ENCODE data around the gene PPP2R3A. TPM values are rescaled to one million over a fixed set of nuclear protein-coding genes. Genes with fewer than 3 reads are reported as not detected.
A peak's percentile ranks its signal among the peaks of the same experiment; 100 is the strongest.

Gene PPP2R3A
- total and polyA plus RNA-seq, 2 of the 4 experiments (the other 2 are of a cell fraction): 11.3 to 37.3 TPM

DNA sequence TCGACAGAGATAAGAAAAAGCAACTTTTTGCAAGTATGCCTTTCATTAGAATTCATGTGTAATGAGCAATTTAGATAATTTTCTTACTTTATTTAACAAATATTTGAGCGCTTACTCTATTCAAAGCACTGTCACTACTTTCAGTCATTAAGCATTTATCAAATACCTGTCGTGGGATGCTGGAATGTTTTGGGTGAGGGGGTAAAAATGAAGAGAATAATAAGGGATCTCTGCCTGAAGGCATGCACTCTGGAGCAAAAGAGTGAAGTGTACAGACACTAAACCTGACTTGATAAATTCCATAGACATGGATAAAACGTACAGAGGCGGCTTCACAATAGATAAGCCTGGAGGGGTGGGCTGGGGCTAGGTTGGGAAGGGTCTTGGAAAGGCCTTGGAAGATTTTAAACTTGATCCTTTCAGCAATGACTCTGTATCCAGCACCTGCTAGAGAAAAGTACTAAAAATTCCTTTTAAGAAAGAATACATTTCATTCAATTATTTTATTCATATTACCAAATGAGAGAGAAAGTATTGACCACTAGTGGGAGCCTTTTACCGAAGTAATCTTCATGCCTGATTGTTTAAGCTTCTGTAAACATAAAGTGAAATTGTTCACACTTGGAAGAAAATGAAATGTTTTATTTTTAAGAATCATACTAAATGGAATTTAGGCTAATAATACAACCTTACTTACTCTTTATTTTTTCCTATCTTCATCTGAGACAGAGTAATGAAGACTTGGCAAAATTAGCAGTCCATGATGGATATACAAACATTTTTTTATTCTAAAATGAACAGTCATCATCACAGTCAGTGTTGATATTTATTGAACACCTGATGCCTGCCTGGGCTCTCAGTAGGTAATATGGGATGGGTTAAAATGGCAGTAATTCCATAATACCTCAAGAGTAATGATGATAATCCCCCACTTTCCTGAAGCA lies 113.2 kb downstream of the PPP2R3A start:
- intact Hi-C loops (cut with micrococcal nuclease): loop anchor here (2.0 to 10.0 kb wide), 3 partner anchors 116 to 466 kb away; no protein-coding TSS in a partner anchor
- no peak overlapping the region for H4K5ac ChIP-seq (ENCODE audit: low read depth, low read length)
- TF ChIP-seq BHLHE40 (IDR thresholded peaks at IDR 0.05; ENCODE audit: low read depth, low read length) (no peak), POLR2A (IDR thresholded peaks at IDR 0.05; ENCODE audit: low read depth, low read length) (no peak), FOS (IDR thresholded peaks at IDR 0.05; ENCODE audit: low read depth, low read length) (no peak), SMC3 (IDR thresholded peaks at IDR 0.05; ENCODE audit: low read depth, low read length) (peak; percentile 36; the same call in 1 of the 2 replicates), RFX5 (IDR thresholded peaks at IDR 0.05; ENCODE audit: low read depth, low read length) (no peak), CEBPB (IDR thresholded peaks at IDR 0.05; ENCODE audit: low read depth, low read length) (no peak), MAFK (IDR thresholded peaks at IDR 0.05; ENCODE audit: low read depth, low read length) (no peak), RAD21 (IDR thresholded peaks at IDR 0.05; ENCODE audit: low read length) (peak; percentile 62)
- TF ChIP-seq, protein P1, sequence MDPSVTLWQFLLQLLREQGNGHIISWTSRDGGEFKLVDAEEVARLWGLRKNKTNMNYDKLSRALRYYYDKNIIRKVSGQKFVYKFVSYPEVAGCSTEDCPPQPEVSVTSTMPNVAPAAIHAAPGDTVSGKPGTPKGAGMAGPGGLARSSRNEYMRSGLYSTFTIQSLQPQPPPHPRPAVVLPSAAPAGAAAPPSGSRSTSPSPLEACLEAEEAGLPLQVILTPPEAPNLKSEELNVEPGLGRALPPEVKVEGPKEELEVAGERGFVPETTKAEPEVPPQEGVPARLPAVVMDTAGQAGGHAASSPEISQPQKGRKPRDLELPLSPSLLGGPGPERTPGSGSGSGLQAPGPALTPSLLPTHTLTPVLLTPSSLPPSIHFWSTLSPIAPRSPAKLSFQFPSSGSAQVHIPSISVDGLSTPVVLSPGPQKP (IDR thresholded peaks at IDR 0.05; ENCODE audit: borderline replicate concordance, low read depth, low read length): no peak
- TF ChIP-seq, protein P2, sequence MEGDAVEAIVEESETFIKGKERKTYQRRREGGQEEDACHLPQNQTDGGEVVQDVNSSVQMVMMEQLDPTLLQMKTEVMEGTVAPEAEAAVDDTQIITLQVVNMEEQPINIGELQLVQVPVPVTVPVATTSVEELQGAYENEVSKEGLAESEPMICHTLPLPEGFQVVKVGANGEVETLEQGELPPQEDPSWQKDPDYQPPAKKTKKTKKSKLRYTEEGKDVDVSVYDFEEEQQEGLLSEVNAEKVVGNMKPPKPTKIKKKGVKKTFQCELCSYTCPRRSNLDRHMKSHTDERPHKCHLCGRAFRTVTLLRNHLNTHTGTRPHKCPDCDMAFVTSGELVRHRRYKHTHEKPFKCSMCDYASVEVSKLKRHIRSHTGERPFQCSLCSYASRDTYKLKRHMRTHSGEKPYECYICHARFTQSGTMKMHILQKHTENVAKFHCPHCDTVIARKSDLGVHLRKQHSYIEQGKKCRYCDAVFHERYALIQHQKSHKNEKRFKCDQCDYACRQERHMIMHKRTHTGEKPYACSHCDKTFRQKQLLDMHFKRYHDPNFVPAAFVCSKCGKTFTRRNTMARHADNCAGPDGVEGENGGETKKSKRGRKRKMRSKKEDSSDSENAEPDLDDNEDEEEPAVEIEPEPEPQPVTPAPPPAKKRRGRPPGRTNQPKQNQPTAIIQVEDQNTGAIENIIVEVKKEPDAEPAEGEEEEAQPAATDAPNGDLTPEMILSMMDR (conservative IDR thresholded peaks at IDR 0.05; ENCODE audit: low read depth, low read length): peak; percentile 66
- H2AK5ac ChIP-seq (ENCODE audit: low read depth, low read length): no peak overlapping the region
- H2BK20ac ChIP-seq (ENCODE audit: low read depth, low read length): no peak overlapping the region
- no peaks in the 10 kb centered on the region; the same call in 1 of the 2 replicates for H3K9me3 ChIP-seq (ENCODE audit: control insufficient read depth, insufficient read depth, low read length)
- peaks cover 2% of the 10 kb centered on the region; the same call in 1 of the 2 replicates for H3K4me1 ChIP-seq (ENCODE audit: control insufficient read depth, insufficient read depth, low read length)
- no peak overlapping the region for H3K4me2 ChIP-seq (ENCODE audit: low read depth, low read length)
- no peak overlapping the region for H2BK120ac ChIP-seq (ENCODE audit: low read depth, low read length)
- no peaks in the 10 kb centered on the region for H3K27me3 ChIP-seq (ENCODE audit: control insufficient read depth, insufficient read depth, low read length)
- ChIA-PET CTCF (interaction anchor here (0.9 to 1.0 kb wide), 2 partner anchors 9 to 173 kb away, joined by 3 to 4 read pairs; no protein-coding TSS in a partner anchor), POLR2A (ENCODE audit: unreplicated experiment) (no interaction called here)
- H2BK15ac ChIP-seq (ENCODE audit: low read depth, low read length): no peak overlapping the region
- no peak overlapping the region for H4K91ac ChIP-seq (ENCODE audit: insufficient read depth, low read depth, low read length)
- H2AFZ ChIP-seq (replicated peaks; ENCODE audit: low read length, poor library complexity): no peak overlapping the region
- H2BK5ac ChIP-seq (ENCODE audit: low read depth, low read length, poor library complexity, severe bottlenecking): no peak overlapping the region
- H3K56ac ChIP-seq (ENCODE audit: extremely low read depth, insufficient read depth, low read length): no peak overlapping the region
- ATAC-seq (ENCODE audit: low read depth) (no peak), DNase-seq (peak; percentile 38)
- H3K14ac ChIP-seq (replicated peaks; ENCODE audit: low read depth, low read length): no peak overlapping the region
- in situ Hi-C loops (cut with MboI; ENCODE audit: low sequenced_read_pairs): loop anchor here (10.0 kb wide), 3 partner anchors 176 to 676 kb away; partner anchors contain the start of genes PCCB and STAG1
- no peak overlapping the region for H3K27ac ChIP-seq (ENCODE audit: insufficient read depth, low read length)
- no CpG with 5 or more reads among the region's 6 CpGs for WGBS, 2 experiments (ENCODE audit: extremely low coverage in 2 of 2, insufficient read length in 1 of 2)
- H3K4ac ChIP-seq (ENCODE audit: low read depth, low read length): no peak overlapping the region
- H4K8ac ChIP-seq (ENCODE audit: low read depth in 2 of 2, low read length in 2 of 2): no peak overlapping the region
- dilution Hi-C loops (cut with HindIII; ENCODE audit: low sequenced_read_pairs, unreplicated experiment): no loop called here
- no peak overlapping the region for H3K9ac ChIP-seq (ENCODE audit: low read depth, low read length)
- BruUV-seq (replicated peaks): no TSS peak
- no peak overlapping the region for H3K23ac ChIP-seq (ENCODE audit: low read depth, low read length)
- H3K36me3 ChIP-seq (ENCODE audit: control insufficient read depth, insufficient read depth, low read length): peaks cover 7% of the 10 kb centered on the region
- no peaks in the 10 kb centered on the region for H3K9me1 ChIP-seq (ENCODE audit: insufficient read depth, low read length)
- H4K20me1 ChIP-seq (ENCODE audit: insufficient read depth, low read length): no peaks in the 10 kb centered on the region
- H2AK9ac ChIP-seq (replicated peaks; ENCODE audit: low read depth, low read length, poor library complexity): no peak overlapping the region
- no peak overlapping the region for H3K4me3 ChIP-seq (ENCODE audit: insufficient read depth, low read depth, low read length)
- H3K79me1 ChIP-seq (ENCODE audit: low read depth in 1 of 2, low read length in 2 of 2): peaks cover 2 to 16% of the 10 kb centered on the region in 2 experiments; a peak in 3 of 4 replicates
- H3K18ac ChIP-seq (ENCODE audit: low read depth, low read length): no peak overlapping the region
